ENCODE measurements around the gene NEU3. TPM values are rescaled to one million over a fixed set of nuclear protein-coding genes. Genes with fewer than 3 reads are reported as not detected.

Gene NEU3
- total and polyA plus RNA-seq, 2 of the 13 experiments (the other 11 are each of a cell fraction or from before 2014, with no cell fraction given), result 6.3 to 15.3 TPM

DNA sequence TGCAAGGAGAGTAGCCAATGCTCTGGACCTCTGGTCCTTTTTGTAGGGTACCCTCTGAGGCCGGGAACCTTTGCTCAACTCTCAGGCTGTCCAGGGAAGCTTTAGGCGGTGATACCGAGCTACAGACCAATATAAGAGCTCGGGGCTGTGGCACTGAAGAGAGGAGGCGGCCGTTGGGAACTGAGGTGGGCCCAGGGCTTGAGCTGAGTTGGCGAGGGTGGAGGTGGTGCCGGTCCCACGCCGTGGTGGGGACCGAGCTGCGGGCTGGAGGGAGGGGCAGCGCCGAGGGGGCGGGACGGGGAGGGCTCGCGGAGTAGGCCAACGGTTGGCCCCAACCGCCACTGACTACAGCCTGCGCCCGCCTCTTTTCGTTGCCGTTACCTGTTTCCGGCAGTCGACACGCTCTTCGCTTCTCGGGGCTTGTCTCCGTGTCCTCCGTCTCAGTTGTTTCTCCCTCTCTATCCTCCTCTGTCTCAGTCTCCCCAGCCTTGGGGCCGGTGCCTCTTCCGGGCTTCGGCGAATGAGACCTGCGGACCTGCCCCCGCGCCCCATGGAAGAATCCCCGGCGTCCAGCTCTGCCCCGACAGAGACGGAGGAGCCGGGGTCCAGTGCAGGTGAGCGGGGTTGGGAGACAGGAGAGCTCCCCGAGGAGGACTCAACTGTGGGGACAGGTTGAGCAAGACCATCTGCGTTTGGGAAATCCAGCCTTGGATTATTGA is at the start of gene NEU3 (continued):
- TF ChIP-seq BCL3 (CRISPR knock-in tag; IDR thresholded peaks at IDR 0.05) (peak; percentile 20; the same call in 1 of the 2 replicates), SNRNP70 (IDR thresholded peaks at IDR 0.05; ENCODE audit: low read depth, low read length) (no peak), CCDC6 (CRISPR knock-in tag; IDR thresholded peaks at IDR 0.05) (0 out of 2 replicates have a peak, but pooled peaks have one; percentile 48), GABPA (IDR thresholded peaks at IDR 0.05; ENCODE audit: low read depth, low read length) (peak; percentile 42; the same call in 1 of the 2 replicates), GABPA (CRISPR knock-in tag; IDR thresholded peaks at IDR 0.05; ENCODE audit: low read depth) (peak; percentile 78), ZXDC (CRISPR knock-in tag; IDR thresholded peaks at IDR 0.05) (0 out of 2 replicates have a peak, but pooled peaks have one; percentile 34), YY1 (IDR thresholded peaks at IDR 0.05; ENCODE audit: insufficient read depth, insufficient replicate concordance, low read depth, low read length) (peak; percentile 22), HNF1B (CRISPR knock-in tag; IDR thresholded peaks at IDR 0.05) (peak; percentile 17; the same call in 1 of the 2 replicates), ONECUT2 (CRISPR knock-in tag; IDR thresholded peaks at IDR 0.05) (no peak), GMEB1 (CRISPR knock-in tag; IDR thresholded peaks at IDR 0.05; ENCODE audit: borderline replicate concordance) (peak; percentile 35; the same call in 1 of the 2 replicates), SP140L (CRISPR knock-in tag; IDR thresholded peaks at IDR 0.05; ENCODE audit: borderline replicate concordance) (0 out of 2 replicates have a peak, but pooled peaks have one; percentile 16), ZNF746 (CRISPR knock-in tag; IDR thresholded peaks at IDR 0.05) (peak; percentile 82), ZFY (CRISPR knock-in tag; IDR thresholded peaks at IDR 0.05) (peak; percentile 65; the same call in 1 of the 2 replicates), ZNF280D (CRISPR knock-in tag; IDR thresholded peaks at IDR 0.05) (0 out of 2 replicates have a peak, but pooled peaks have one; percentile 56)
- TF ChIP-seq, protein P1, sequence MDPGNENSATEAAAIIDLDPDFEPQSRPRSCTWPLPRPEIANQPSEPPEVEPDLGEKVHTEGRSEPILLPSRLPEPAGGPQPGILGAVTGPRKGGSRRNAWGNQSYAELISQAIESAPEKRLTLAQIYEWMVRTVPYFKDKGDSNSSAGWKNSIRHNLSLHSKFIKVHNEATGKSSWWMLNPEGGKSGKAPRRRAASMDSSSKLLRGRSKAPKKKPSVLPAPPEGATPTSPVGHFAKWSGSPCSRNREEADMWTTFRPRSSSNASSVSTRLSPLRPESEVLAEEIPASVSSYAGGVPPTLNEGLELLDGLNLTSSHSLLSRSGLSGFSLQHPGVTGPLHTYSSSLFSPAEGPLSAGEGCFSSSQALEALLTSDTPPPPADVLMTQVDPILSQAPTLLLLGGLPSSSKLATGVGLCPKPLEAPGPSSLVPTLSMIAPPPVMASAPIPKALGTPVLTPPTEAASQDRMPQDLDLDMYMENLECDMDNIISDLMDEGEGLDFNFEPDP (CRISPR knock-in tag; conservative IDR thresholded peaks at IDR 0.05), result no peak
